HT1080 (cell line): ENCODE results near the gene MRPS31. TPM values are rescaled to one million over a fixed set of nuclear protein-coding genes. Genes with fewer than 3 reads are reported as not detected.

Source experiments
- DNase-seq: peaks from one replicate; pipeline ENCODE4 v3.0.0-alpha.2; 2015; ENCODE audit warnings: low read depth
- polyA plus RNA-seq, 2 experiments: library from polyadenylated mRNA; depleted of rRNA; stranded (reverse); fragments of >200 nt; gene quantifications; 2 replicates each; pipeline ENCODE4 v1.2.3, GENCODE V29; 2015
- total RNA-seq: library from RNA; depleted of rRNA; stranded (reverse); fragments of >200 nt; shearing (Covaris generic); gene quantifications from 2 replicates; pipeline ENCODE4 v1.2.3, GENCODE V29; 2014; rRNA removed

Gene MRPS31
- total RNA-seq = 25.3 and 25.7 TPM in 2 replicates
- 25.3 and 28.1 TPM in 2 replicates for polyA plus RNA-seq (2015; cell fraction: cytosol; rRNA removed)
- polyA plus RNA-seq (2015; cell fraction: nucleus; rRNA removed) = 52.0 and 62.7 TPM in 2 replicates

GRCh38 chr13:40770934-40771618, at the start of gene MRPS31:
MRPS31 (minus strand) TSS chr13:40771190; CDS start chr13:40771136, 54 bp downstream.
- peak; percentile 93 for DNase-seq

GRCh38 chr13:40819797-40820315, 48.9 kb upstream of the MRPS31 start:
- DNase-seq = no peak

GRCh38 chr13:40818926-40819325, 47.9 kb upstream of the MRPS31 start:
- no peak for DNase-seq

- DNase-seq = no peak
Measured at GRCh38 chr13:40814803-40815202, 43.8 kb upstream of the MRPS31 start.

GRCh38 chr13:40813667-40814454, 42.9 kb upstream of the MRPS31 start:
- DNase-seq = peak; percentile 7

- peak; percentile 81 for DNase-seq
Measured at GRCh38 chr13:40812724-40813445, 41.9 kb upstream of the MRPS31 start.

GRCh38 chr13:40812102-40812501, 41.1 kb upstream of the MRPS31 start:
- DNase-seq = no peak

- no peak for DNase-seq
Measured at GRCh38 chr13:40809471-40809870, 38.5 kb upstream of the MRPS31 start.

- DNase-seq = no peak
Measured at GRCh38 chr13:40806241-40806640, 35.3 kb upstream of the MRPS31 start.

GRCh38 chr13:40803316-40803715, 32.3 kb upstream of the MRPS31 start:
- no peak for DNase-seq

GRCh38 chr13:40801255-40802217, 30.5 kb upstream of the MRPS31 start:
- no peak for DNase-seq

GRCh38 chr13:40800559-40800958, 29.6 kb upstream of the MRPS31 start:
- no peak for DNase-seq

- DNase-seq = no peak
Measured at GRCh38 chr13:40799508-40799907, 28.5 kb upstream of the MRPS31 start.

- no peak for DNase-seq
Measured at GRCh38 chr13:40798380-40798779, 27.4 kb upstream of the MRPS31 start.

- DNase-seq = no peak
Measured at GRCh38 chr13:40796649-40797048, 25.7 kb upstream of the MRPS31 start.

GRCh38 chr13:40794414-40795368, 23.7 kb upstream of the MRPS31 start:
- no peak for DNase-seq

- no peak for DNase-seq
Measured at GRCh38 chr13:40793339-40793738, 22.3 kb upstream of the MRPS31 start.

GRCh38 chr13:40792284-40793051, 21.5 kb upstream of the MRPS31 start:
- DNase-seq = no peak
